ENCODE results near the gene ACADM.

ACADM gene

GRCh38 chr1:75696000-75696399 lies 28.5 kb upstream of the ACADM start:
- ATAC-seq, result no peak
- no peak for TF ChIP-seq ZFP3 (CRISPR knock-in tag; IDR thresholded peaks at IDR 0.05)
- no peak for TF ChIP-seq ZNF565 (CRISPR knock-in tag; conservative IDR thresholded peaks at IDR 0.05; ENCODE audit: low read depth)
- no peak for TF ChIP-seq TOX (CRISPR knock-in tag; IDR thresholded peaks at IDR 0.05; ENCODE audit: borderline replicate concordance)
- no peak for TF ChIP-seq PATZ1 (CRISPR knock-in tag; IDR thresholded peaks at IDR 0.05; ENCODE audit: borderline replicate concordance)
- no peak for TF ChIP-seq RARB (CRISPR knock-in tag; IDR thresholded peaks at IDR 0.05)
- no peak for TF ChIP-seq ZNF70 (CRISPR knock-in tag; IDR thresholded peaks at IDR 0.05)
- no peak for TF ChIP-seq TSHZ2 (CRISPR knock-in tag; IDR thresholded peaks at IDR 0.05)
- TF ChIP-seq TCF4 (CRISPR knock-in tag; IDR thresholded peaks at IDR 0.05; ENCODE audit: borderline replicate concordance), result no peak

- TF ChIP-seq ARNTL (CRISPR knock-in tag; IDR thresholded peaks at IDR 0.05; ENCODE audit: borderline replicate concordance, low read depth), result no peak
- no peak for TF ChIP-seq ESRRG (CRISPR knock-in tag; IDR thresholded peaks at IDR 0.05)
- no peak for TF ChIP-seq ZNF70 (CRISPR knock-in tag; IDR thresholded peaks at IDR 0.05)
- no peak for TF ChIP-seq OSR1 (CRISPR knock-in tag; IDR thresholded peaks at IDR 0.05)
- TF ChIP-seq TCF4 (CRISPR knock-in tag; IDR thresholded peaks at IDR 0.05; ENCODE audit: borderline replicate concordance), result no peak
- TF ChIP-seq ZNF565 (CRISPR knock-in tag; conservative IDR thresholded peaks at IDR 0.05; ENCODE audit: low read depth), result no peak
- no peak for TF ChIP-seq SNAI2 (CRISPR knock-in tag; IDR thresholded peaks at IDR 0.05)
- no peak for TF ChIP-seq GLIS3 (CRISPR knock-in tag; IDR thresholded peaks at IDR 0.05)
- TF ChIP-seq POU6F1 (CRISPR knock-in tag; IDR thresholded peaks at IDR 0.05; ENCODE audit: borderline replicate concordance, low read depth), result no peak
- no peak for TF ChIP-seq ZFP3 (CRISPR knock-in tag; IDR thresholded peaks at IDR 0.05)
- no peak for ATAC-seq
Measured at GRCh38 chr1:75707191-75707590, 17.3 kb upstream of the ACADM start.

- TF ChIP-seq ZNF565 (CRISPR knock-in tag; conservative IDR thresholded peaks at IDR 0.05; ENCODE audit: low read depth), result no peak
- no peak for TF ChIP-seq TSHZ2 (CRISPR knock-in tag; IDR thresholded peaks at IDR 0.05)
- no peak for TF ChIP-seq BACH2 (CRISPR knock-in tag; IDR thresholded peaks at IDR 0.05; ENCODE audit: borderline replicate concordance)
- no peak for TF ChIP-seq RARB (CRISPR knock-in tag; IDR thresholded peaks at IDR 0.05)
- no peak for TF ChIP-seq ARNTL (CRISPR knock-in tag; IDR thresholded peaks at IDR 0.05; ENCODE audit: borderline replicate concordance, low read depth)
- no peak for TF ChIP-seq ZFP3 (CRISPR knock-in tag; IDR thresholded peaks at IDR 0.05)
- TF ChIP-seq ZFP30 (CRISPR knock-in tag; IDR thresholded peaks at IDR 0.05), result no peak
- no peak for TF ChIP-seq GLIS3 (CRISPR knock-in tag; IDR thresholded peaks at IDR 0.05)
- TF ChIP-seq ZC3H10 (CRISPR knock-in tag; IDR thresholded peaks at IDR 0.05), result no peak
- no peak for TF ChIP-seq POU6F1 (CRISPR knock-in tag; IDR thresholded peaks at IDR 0.05; ENCODE audit: borderline replicate concordance, low read depth)
- TF ChIP-seq TCF4 (CRISPR knock-in tag; IDR thresholded peaks at IDR 0.05; ENCODE audit: borderline replicate concordance), result no peak
- peak; percentile 87 for ATAC-seq
Measured at GRCh38 chr1:75708910-75709309, 15.6 kb upstream of the ACADM start.
